RPMI7951 (cell line): ENCODE results near the gene GGTLC3. TPM values are rescaled to one million over a fixed set of nuclear protein-coding genes. Genes with fewer than 3 reads are reported as not detected.
A peak's percentile ranks its signal among the peaks of the same experiment; 100 is the strongest.
"Not testable (repeated sequence)": the region's sequence is repeated elsewhere in the genome, so short reads cannot be mapped to it uniquely, and the experiment has no call there.

Experiments
- DNase-seq: peaks from one replicate; pipeline ENCODE4 v3.0.0-alpha.2; 2012; ENCODE audit warnings: low read depth
- total RNA-seq: library from RNA; depleted of rRNA; stranded (reverse); fragments of >200 nt; shearing (Covaris generic); gene quantifications from 2 replicates; pipeline ENCODE4 v1.2.3, GENCODE V29; 2014; rRNA removed

GGTLC3 gene
- total RNA-seq = not detected in 2 replicates

GRCh38 chr22:18518061-18518460 lies at the start of gene GGTLC3:
GGTLC3 (minus strand) TSS chr22:18518161; CDS start chr22:18517897, 264 bp downstream.
- DNase-seq = not testable (repeated sequence)

- not testable (repeated sequence) for DNase-seq
Observed at GRCh38 chr22:18560099-18560974, 42.4 kb upstream of the GGTLC3 start.

DNA sequence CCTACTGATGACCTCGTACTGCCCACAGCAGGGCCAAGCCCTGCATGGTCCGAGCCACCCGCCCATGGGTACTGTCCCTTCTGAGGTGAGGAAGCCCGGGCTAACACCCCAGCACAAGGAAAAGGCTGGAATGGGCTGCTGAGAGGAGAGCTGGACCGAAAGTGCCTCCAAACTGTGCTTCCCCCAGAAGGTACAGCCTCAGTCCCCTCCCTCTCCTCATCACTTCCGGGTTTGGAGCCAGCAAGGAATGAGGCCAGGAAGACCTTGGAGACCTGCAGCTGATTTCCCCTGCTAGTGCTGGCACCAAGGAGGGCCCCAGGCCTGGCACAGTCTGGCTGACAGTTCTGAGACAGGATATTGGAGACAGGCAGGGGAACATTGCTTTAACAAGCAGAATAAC lies 41.0 kb upstream of the GGTLC3 start:
- DNase-seq = not testable (repeated sequence)

GRCh38 chr22:18558516-18558915 lies 40.6 kb upstream of the GGTLC3 start:
- DNase-seq = not testable (repeated sequence)

DNA sequence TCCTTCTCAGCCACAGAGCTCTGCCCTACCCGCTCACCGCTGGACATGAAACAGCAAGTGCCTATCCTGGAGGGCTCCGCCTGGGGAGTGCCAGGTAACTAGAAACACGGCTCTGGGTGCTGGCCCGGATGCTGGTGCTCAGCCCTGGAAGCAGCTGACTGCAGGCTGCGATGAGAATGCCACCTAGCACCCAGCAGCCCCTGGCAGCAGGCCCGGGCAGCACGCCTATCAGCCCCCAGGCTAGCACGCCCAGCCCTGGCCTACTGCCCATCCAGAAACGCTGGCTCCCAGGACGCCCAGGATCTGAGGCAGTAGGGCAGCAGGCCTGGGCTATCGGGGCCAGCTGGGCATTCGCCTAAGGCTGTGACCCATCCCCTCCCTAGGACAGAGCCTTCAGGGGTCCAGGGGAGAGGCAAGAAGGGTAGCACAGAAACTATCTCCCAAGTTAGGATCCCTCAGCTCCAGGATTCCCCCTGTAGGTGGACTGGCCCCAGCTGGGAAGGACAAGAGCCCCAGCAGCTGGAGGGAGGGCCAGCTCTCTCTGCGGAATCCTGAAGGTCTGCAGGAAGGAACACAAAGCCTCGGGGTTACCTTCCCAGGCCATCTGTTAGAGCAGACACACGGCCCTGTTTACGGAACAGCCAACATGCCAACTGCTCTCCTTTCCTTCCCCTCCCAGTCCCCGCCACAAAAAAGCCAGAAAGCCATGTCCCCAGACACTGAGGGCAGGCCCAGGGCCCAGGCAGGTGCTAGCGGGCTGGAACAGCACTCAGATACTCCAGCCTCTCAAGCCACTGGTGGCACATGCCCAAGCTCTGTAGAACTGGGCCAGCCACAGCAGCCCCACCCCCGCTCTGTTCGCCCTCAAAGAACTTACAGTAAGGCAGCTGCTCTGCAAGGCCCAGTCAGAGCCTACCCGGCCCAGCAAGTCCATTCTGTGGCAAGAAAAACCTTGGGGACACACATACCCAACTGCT lies 36.6 kb upstream of the GGTLC3 start:
- DNase-seq = not testable (repeated sequence)

DNA sequence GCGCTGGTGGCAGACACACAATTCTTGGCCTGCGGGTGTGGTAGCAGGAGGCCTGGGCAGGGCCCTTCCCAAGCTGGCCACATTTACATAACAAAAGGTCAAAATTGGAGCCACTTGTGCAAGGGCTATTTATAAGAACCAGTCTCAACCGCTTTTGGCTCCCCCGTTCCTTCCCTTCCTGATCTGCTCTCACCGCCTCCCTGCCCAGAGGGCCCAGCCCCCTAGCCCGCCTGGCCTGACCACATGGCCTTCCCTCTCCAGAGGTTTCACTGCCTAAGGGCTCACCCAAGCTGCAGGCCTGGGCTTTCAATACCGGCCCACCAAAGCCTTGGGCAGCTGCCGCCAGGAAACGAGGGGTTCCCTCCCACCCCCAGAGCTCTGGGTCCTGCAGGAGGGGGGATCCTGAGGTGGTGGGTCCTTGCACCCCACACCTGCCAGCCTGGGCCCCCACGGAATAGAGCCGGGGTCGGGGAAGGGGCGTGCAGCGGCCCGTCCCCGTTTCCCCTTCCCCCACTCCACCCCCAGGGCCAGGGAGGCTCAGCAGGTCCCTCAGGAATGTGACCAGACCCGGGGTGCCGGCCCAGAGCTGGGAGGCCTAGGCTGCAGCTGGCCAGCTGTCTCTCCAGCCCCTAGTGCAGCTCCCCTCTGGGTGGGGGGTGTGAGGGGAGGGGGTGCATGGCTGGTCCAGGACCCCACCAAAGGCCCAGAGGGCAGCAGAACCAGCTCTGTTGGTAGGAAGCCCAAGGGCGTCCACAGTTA lies 35.1 kb upstream of the GGTLC3 start:
- not testable (repeated sequence) for DNase-seq

DNA sequence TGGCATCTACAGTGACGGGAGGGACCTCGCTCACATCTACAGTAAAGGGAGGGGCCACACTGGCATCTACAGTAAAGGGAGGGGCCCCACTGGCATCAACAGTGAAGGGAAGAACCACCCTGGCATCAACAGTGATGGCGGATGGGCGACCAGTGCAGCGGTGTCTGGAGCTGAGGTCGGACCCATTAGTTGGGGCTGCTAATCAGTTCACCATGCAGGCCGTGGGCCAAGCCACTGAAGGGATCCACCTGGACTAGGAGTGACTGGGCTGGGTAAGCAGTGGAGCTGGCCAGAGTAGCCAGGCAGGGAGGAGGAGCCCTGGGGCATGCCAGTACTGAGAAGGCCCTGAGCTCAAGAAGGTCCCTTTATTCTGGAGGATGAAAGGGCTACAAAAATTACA lies 33.1 kb upstream of the GGTLC3 start:
- DNase-seq = not testable (repeated sequence)

DNA sequence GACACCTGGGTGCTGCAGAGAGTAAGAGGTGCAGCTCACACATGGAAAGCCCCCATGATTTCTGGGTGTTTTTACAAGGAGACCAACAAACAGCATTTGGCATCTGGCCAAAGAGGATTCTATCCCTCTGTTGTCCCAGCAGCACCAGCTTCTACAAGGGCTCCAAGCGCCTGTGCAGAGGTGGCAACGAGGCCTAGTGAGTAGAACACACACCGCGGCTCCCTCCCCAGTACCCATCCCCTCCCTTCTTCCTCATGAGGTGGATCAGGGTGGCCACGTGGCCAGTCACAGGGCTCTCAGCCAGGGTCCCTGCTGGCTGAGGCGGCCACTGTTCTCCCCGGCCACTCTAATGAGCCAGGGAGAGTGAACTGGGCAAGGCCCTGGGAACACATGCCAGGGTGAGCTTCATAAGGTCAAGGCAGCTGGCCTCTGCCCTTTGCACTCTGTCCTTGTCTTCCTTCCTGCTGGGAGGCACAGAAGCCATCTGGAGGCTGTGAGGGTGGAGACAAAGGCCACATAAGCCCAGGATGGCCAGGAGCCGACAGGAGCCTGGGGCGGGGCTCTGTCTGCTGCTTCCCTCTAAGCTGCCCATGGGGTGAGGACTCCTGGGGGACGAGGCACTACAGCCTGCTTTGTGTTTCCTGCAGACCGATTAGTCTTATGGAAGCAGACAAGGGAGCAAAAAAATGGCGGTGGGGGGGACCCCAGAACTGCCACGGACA lies 31.7 kb upstream of the GGTLC3 start:
- not testable (repeated sequence) for DNase-seq

DNA sequence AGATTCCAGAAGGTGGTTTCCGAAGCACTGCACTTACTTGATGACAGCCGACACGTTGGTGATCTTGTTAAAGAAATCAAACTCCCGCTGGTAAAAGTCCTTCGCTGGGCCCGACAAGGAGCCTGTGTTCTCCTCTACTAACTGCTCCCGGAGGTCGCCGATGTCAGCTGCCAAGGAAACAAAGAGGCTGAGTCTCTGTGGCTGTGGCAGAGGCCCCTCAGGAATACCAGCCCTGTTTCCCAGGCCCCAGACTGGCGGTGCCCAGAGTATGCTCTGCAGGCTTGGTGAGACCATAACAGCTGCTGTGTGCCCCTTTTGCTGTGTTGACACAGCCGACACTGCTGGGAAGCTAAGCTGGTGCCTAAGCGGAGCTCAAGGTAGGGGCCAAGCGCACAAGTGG lies 26.7 kb upstream of the GGTLC3 start:
- not testable (repeated sequence) for DNase-seq

DNA sequence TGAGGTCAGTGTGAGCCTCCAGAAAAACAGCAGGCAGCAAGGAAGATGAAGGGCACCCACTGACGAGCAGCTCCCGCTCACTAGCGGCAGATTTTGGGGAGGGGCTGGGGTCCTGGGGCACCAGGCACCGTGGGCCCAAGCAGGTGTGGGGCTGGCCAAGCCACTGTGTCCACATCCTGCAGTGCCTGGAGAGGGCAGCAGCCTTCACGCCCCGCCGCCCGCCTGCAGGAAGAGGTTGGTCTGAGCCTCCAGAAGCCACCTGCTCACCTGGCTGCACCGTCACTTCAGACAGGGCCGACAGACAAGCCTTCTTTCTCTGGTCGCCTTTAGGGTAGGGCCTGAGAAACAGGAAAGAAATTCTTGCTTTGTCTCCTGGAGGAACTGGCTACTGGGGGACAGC lies 25.4 kb upstream of the GGTLC3 start:
- not testable (repeated sequence) for DNase-seq

DNA sequence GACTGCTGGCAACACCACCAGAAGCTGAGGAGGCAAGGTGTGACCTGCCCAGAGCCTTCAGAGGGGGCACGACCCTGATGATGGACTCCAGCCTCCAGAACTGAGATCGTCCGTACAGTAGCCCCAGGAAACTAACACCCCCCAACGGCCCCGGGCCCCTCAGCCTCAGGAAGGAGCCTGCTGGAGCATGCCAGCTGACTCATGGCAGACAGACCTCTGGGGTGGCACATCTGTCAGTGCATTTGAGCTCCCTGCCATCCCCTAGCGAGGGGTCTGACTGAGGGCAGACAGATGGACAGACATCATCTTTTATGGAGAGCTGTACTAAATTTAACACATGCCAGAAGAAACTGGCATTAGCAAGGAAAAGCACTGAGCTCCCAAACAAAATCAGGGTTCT lies 22.0 kb upstream of the GGTLC3 start:
- DNase-seq = not testable (repeated sequence)

GRCh38 chr22:18534315-18534714 lies 16.4 kb upstream of the GGTLC3 start:
- not testable (repeated sequence) for DNase-seq

- not testable (repeated sequence) for DNase-seq
Observed at GRCh38 chr22:18533633-18534032, 15.7 kb upstream of the GGTLC3 start.

GRCh38 chr22:18529416-18530145 lies 11.6 kb upstream of the GGTLC3 start:
- DNase-seq = not testable (repeated sequence)

GRCh38 chr22:18528597-18529415 lies 10.8 kb upstream of the GGTLC3 start:
- peak; percentile 56 for DNase-seq

DNA sequence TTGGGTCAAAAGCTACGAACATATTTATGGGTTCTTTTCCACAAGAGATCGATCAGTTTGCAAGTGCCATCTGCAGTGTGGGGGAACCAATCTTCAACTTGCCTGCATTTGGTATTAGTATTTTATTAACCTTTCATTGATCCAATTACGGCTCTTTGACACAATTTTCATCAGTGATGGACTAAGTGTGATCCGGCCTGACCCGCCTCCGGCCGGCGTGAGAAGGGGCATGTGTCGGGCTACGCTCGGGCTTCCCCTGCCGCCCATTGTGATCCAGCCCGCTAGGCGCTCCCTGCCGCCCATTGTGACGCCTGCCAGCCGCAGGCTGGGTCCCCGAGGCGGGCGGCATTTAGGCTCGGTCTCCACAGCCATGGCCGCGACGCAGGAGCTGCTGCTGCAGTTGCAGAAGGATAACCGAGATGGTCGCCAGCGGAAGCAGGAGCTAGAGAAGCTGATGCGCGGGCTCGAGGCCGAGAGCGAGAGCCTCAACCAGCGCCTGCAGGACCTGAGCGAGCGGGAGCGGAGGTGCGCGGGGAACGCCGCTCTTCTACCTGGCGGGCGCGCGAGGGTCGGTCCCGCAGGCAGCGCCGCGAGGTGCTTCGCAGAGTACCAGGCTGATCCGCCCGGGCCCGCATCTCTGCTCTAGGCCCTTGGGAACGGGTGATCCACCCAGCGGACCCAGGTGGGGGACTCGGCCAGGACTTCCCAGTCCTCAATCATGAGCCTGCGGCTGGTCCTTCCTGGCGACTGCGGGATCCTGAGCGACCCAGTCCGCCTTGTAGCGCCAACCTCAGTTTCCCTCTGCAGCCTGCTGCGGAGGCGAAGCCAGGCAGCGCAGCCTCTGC lies 10.0 kb upstream of the GGTLC3 start, which contains the start of gene TMEM191B:
TMEM191B (plus strand) TSS at position 51 of the 845 bp plus-strand sequence; CDS start at position 230, 179 bp downstream.
- DNase-seq = not testable (repeated sequence)

DNA sequence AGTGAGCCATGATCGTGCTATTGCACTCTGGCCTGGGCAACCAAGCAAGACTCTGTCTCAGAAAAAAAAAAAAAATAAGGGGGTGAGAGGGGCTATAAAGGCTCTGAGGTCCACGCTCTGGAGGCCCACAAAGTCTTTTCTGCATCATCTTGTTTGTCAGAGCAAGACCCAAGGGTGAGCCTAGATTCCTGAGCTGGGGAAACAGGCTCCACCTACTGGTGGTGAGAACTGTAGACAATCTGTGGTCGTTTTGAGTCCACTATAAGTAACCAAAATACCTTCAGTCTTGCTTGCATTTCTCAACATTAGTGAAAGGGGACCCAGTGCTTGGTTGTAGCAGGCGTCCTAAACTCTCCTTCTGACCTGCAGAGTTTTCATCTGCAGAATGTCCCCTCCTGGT lies 5.4 kb upstream of the GGTLC3 start:
- not testable (repeated sequence) for DNase-seq

DNA sequence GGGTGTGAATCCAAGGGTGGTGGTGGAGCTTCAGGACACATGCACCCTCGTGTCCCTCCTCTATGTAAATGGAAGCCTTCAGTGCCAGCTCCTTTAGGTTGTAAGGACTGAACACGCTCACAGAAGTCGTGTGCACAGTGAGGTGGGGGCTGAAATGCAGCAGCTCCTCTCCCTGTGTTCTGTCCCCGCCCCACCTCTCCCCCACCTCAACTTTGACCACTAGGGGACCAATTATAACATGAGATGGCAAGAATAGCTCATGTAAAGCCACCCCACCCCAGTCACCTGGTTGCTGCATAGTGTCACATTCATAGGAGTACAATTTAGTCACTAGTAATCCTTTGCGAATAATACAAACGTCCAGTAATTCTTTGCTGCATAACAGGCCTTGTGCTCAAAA lies 4.8 kb upstream of the GGTLC3 start:
- not testable (repeated sequence) for DNase-seq
